GM12878 (cell line): ENCODE data around the gene C19orf47.

Experiments
- CEBPB ChIP-seq, 2 experiments: fragments of 150-350 bp in 1 of 2; IDR thresholded peaks; 2 replicates each; pipeline ENCODE4 v1.6.1; 2012 to 2014; ENCODE audit warnings: low read depth in 2 of 2, low read length in 2 of 2, borderline replicate concordance in 1 of 2, inconsistent platforms in 1 of 2
- CEBPZ ChIP-seq: fragments of 150-350 bp; IDR thresholded peaks from 2 replicates; pipeline ENCODE4 v1.6.1; 2016; ENCODE audit warnings: low read depth, low read length
- CTCF ChIP-seq, 3 experiments: IDR thresholded peaks in 2 of 3; conservative IDR thresholded peaks in 1 of 3; 2 replicates each; pipeline ENCODE4 v1.5.1; 2011; ENCODE audit warnings: low read depth in 3 of 3, low read length in 3 of 3, mild to moderate bottlenecking in 3 of 3, control low read depth in 2 of 3, moderate library complexity in 2 of 3, inconsistent platforms in 1 of 3, mixed read lengths in 1 of 3; ENCODE audit not compliant: control insufficient read depth in 2 of 3, insufficient read depth in 1 of 3; ENCODE audit errors: extremely low read depth in 1 of 3
- E2F4 ChIP-seq: IDR thresholded peaks from 2 replicates; pipeline ENCODE4 v1.6.1; 2012; ENCODE audit warnings: low read depth, low read length, improper control_type of control experiment
- ELK1 ChIP-seq: IDR thresholded peaks from 2 replicates; pipeline ENCODE4 v1.6.1; 2012; ENCODE audit warnings: low read depth, low read length, improper control_type of control experiment
- EZH2 ChIP-seq: IDR thresholded peaks from 2 replicates; pipeline ENCODE4 v1.6.1; 2012; ENCODE audit warnings: low read depth, mild to moderate bottlenecking, control low read depth, inconsistent platforms, low read length, borderline replicate concordance; ENCODE audit not compliant: control insufficient read depth
- HDAC2 ChIP-seq: fragments of 200-600 bp; sonication (generic); IDR thresholded peaks from 2 replicates; pipeline ENCODE4 v1.6.1; 2017
- MAX ChIP-seq: IDR thresholded peaks from 2 replicates; pipeline ENCODE4 v1.6.1; 2012; ENCODE audit warnings: low read depth, low read length, improper control_type of control experiment
- POLR2A ChIP-seq: IDR thresholded peaks from 2 replicates; pipeline ENCODE4 v1.6.1; 2011; ENCODE audit warnings: low read depth, mild to moderate bottlenecking, low read length
- POLR2AphosphoS5 ChIP-seq: IDR thresholded peaks from 2 replicates; pipeline ENCODE4 v1.6.1; 2011; ENCODE audit warnings: mild to moderate bottlenecking, low read length, inconsistent platforms
- SPI1 ChIP-seq: IDR thresholded peaks from 2 replicates; pipeline ENCODE4 v1.6.1; 2011; ENCODE audit warnings: low read depth, mild to moderate bottlenecking, low read length, moderate library complexity, borderline replicate concordance; ENCODE audit not compliant: insufficient read depth
- ZNF207 ChIP-seq: fragments of 450-650 bp; IDR thresholded peaks from 2 replicates; pipeline ENCODE4 v1.6.1; 2014; ENCODE audit warnings: antibody characterized with exemption, mild to moderate bottlenecking, borderline replicate concordance
- TF ChIP-seq, protein P1 (sequence below): IDR thresholded peaks from 2 replicates; pipeline ENCODE4 v1.6.1; 2011; ENCODE audit warnings: low read depth, low read length, improper control_type of control experiment, borderline replicate concordance

- TF ChIP-seq CEBPB (IDR thresholded peaks at IDR 0.05; ENCODE audit: borderline replicate concordance in 1 of 2, low read depth in 2 of 2, low read length in 2 of 2) (no peak), POLR2A (no peak), HDAC2 (no peak), EZH2 (no peak), POLR2AphosphoS5 (no peak), ZNF207 (no peak), CTCF (IDR thresholded peaks at IDR 0.05 in 2 of 3, conservative IDR thresholded peaks at IDR 0.05 in 1 of 3; ENCODE audit: control insufficient read depth in 2 of 3, extremely low read depth in 1 of 3, insufficient read depth in 1 of 3, low read depth in 3 of 3, low read length in 3 of 3) (no peak), MAX (no peak), SPI1 (no peak), CEBPZ (no peak), ELK1 (no peak), E2F4 (no peak)
- TF ChIP-seq, protein P1, sequence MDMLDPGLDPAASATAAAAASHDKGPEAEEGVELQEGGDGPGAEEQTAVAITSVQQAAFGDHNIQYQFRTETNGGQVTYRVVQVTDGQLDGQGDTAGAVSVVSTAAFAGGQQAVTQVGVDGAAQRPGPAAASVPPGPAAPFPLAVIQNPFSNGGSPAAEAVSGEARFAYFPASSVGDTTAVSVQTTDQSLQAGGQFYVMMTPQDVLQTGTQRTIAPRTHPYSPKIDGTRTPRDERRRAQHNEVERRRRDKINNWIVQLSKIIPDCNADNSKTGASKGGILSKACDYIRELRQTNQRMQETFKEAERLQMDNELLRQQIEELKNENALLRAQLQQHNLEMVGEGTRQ: no peak
Observed at GRCh38 chr19:40309666-40310065, 38.5 kb downstream of the C19orf47 start.
